HL-60 (cell line): Measurements from ENCODE around the gene DMD.

ENCODE experiments used
- DNase-seq, 2 experiments: peaks; one replicate each; pipeline ENCODE4 v3.0.0-alpha.2; 2010 to 2020; ENCODE audit warnings: low read depth in 1 of 2, low spot score in 1 of 2
- H3K27ac ChIP-seq: fragments of 250-450 bp; sonication (Bioruptor Pico); replicated peaks from 2 replicates; pipeline ENCODE4 v1.5.1; 2020; ENCODE audit warnings: mild to moderate bottlenecking, moderate library complexity
- H3K27me3 ChIP-seq: fragments of 250-450 bp; sonication (Bioruptor Pico); 2 replicates; pipeline ENCODE4 v1.5.1; 2021; ENCODE audit warnings: mild to moderate bottlenecking, moderate library complexity; ENCODE audit not compliant: insufficient read depth, poor library complexity, severe bottlenecking
- H3K4me3 ChIP-seq: replicated peaks from 2 replicates; pipeline ENCODE4 v1.5.1; 2011; ENCODE audit warnings: mild to moderate bottlenecking, control low read depth, low read length; ENCODE audit not compliant: insufficient read depth
- CTCF ChIP-seq: IDR thresholded peaks from one replicate; pipeline ENCODE4 v1.5.1; 2011; ENCODE audit warnings: low read length, control low read depth, inconsistent platforms; ENCODE audit not compliant: insufficient read depth
- GABPA ChIP-seq: IDR thresholded peaks from 2 replicates; pipeline ENCODE4 v1.6.1; 2012; ENCODE audit warnings: low read depth
- POLR2AphosphoS5 ChIP-seq: IDR thresholded peaks from 2 replicates; pipeline ENCODE4 v1.6.1; 2012; ENCODE audit warnings: low read depth
- REST ChIP-seq: IDR thresholded peaks from 2 replicates; pipeline ENCODE4 v1.6.1; 2012; ENCODE audit warnings: low read depth; ENCODE audit not compliant: insufficient replicate concordance
- SPI1 ChIP-seq: IDR thresholded peaks from 2 replicates; pipeline ENCODE4 v1.6.1; 2012; ENCODE audit warnings: low read depth, mild to moderate bottlenecking, borderline replicate concordance

DMD gene

GRCh38 chrX:31093639-31093975 lies 2117.7 kb downstream of the DMD start:
- no peak for DNase-seq

GRCh38 chrX:31092970-31093638 lies 2118.2 kb downstream of the DMD start:
- Histone ChIP-seq H3K4me3 (no peak overlapping the region), H3K27ac (no peak overlapping the region), H3K27me3 (no peaks in the 10 kb centered on the region)
- TF ChIP-seq REST: no peak
- TF ChIP-seq CTCF: no peak
- TF ChIP-seq POLR2AphosphoS5: no peak
- no peak for TF ChIP-seq SPI1
- no peak for DNase-seq

More at GRCh38 chrX:31093639-31093975, 2117.7 kb downstream of the DMD start:
- TF ChIP-seq SPI1 (no peak), POLR2AphosphoS5 (no peak), REST (no peak), CTCF (no peak), GABPA (no peak)
- no peak overlapping the region for H3K4me3 ChIP-seq
- no peaks in the 10 kb centered on the region for H3K27me3 ChIP-seq
- H3K27ac ChIP-seq: no peak overlapping the region

- TF ChIP-seq SPI1 (no peak), CTCF (no peak), POLR2AphosphoS5 (no peak), GABPA (no peak)
- Histone ChIP-seq H3K27me3 (no peaks in the 10 kb centered on the region), H3K27ac (no peak overlapping the region), H3K4me3 (no peak overlapping the region)
- DNase-seq: no peak
These were observed 2118.9 kb downstream of the DMD start for GRCh38 chrX:31092476-31092875.

GRCh38 chrX:31091819-31092218 lies 2119.5 kb downstream of the DMD start:
- no peak overlapping the region for H3K4me3 ChIP-seq
- no peaks in the 10 kb centered on the region for H3K27me3 ChIP-seq
- H3K27ac ChIP-seq: no peak overlapping the region
- DNase-seq: no peak
- TF ChIP-seq CTCF: no peak
- TF ChIP-seq GABPA: no peak
- TF ChIP-seq REST: no peak
- no peak for TF ChIP-seq POLR2AphosphoS5
